HepG2 (cell line): Measurements from ENCODE around the gene SLC4A9. TPM values are rescaled to one million over a fixed set of nuclear protein-coding genes. Genes with fewer than 3 reads are reported as not detected.

ENCODE experiments used
- CBFB ChIP-seq: sonication (generic); formaldehyde crosslinking; IDR thresholded peaks from 2 replicates; pipeline ENCODE4 v1.4.0; 2020; ENCODE audit warnings: missing genetic modification reagents
- FOSL2 ChIP-seq: sonication (generic); formaldehyde crosslinking; IDR thresholded peaks from 2 replicates; pipeline ENCODE4 v1.4.0; 2020; ENCODE audit warnings: missing genetic modification reagents
- GATAD2A ChIP-seq: IDR thresholded peaks from 2 replicates; pipeline ENCODE4 v1.6.1; 2016
- HNF4A ChIP-seq: sonication (generic); formaldehyde crosslinking; IDR thresholded peaks from 2 replicates; pipeline ENCODE4 v1.4.0; 2020; ENCODE audit warnings: missing genetic modification reagents
- IRX3 ChIP-seq: sonication (generic); formaldehyde crosslinking; IDR thresholded peaks from 2 replicates; pipeline ENCODE4 v1.8.1; 2023; ENCODE audit warnings: mild to moderate bottlenecking, low read depth, missing genetic modification reagents, borderline replicate concordance
- PCBP2 ChIP-seq: fragments of 200-400 bp; formaldehyde crosslinking; optimal IDR thresholded peaks from 2 replicates; pipeline ENCODE3; 2018; ENCODE audit warnings: low read length, low read depth; ENCODE audit not compliant: poor library complexity, severe bottlenecking
- RBM39 ChIP-seq: fragments of 200-400 bp; formaldehyde crosslinking; IDR thresholded peaks from one replicate; pipeline ENCODE4 v1.6.1; 2018; ENCODE audit warnings: antibody characterized with exemption, mild to moderate bottlenecking, low read depth, low read length; ENCODE audit not compliant: poor library complexity, severe bottlenecking
- RXRB ChIP-seq: IDR thresholded peaks from 2 replicates; pipeline ENCODE4 v1.6.1; 2016; ENCODE audit warnings: borderline replicate concordance, missing genetic modification reagents, missing compliant biosample characterization
- ZFP62 ChIP-seq: sonication (generic); formaldehyde crosslinking; IDR thresholded peaks from 2 replicates; pipeline ENCODE4 v1.4.0; 2020; ENCODE audit warnings: missing genetic modification reagents
- ZNF225 ChIP-seq: sonication (generic); formaldehyde crosslinking; IDR thresholded peaks from 2 replicates; pipeline ENCODE4 v1.4.0; 2020; ENCODE audit warnings: mild to moderate bottlenecking, missing genetic modification reagents
- ZNF816 ChIP-seq: sonication (generic); formaldehyde crosslinking; IDR thresholded peaks from 2 replicates; pipeline ENCODE4 v1.8.0; 2022; ENCODE audit warnings: missing genetic modification reagents, mild to moderate bottlenecking, borderline replicate concordance
- polyA plus RNA-seq, 8 experiments: library from polyadenylated mRNA; depleted of rRNA in 3 of 8; stranded (reverse) in 7 of 8; unstranded in 1 of 8; fragments of >200 nt; fragmentation: Illumina TruSeq in 4 of 8; extraction: Trizol in 4 of 8; gene quantifications; 2 replicates each; pipeline versions ENCODE4 v1.2.1 to v1.2.3, GENCODE V29; 2011 to 2016; ENCODE audit warnings: low read depth in 4 of 8, missing spikeins in 1 of 8, mixed read lengths in 1 of 8; ENCODE audit not compliant: insufficient read depth in 1 of 8
- total RNA-seq, 5 experiments: library from RNA; depleted of rRNA; stranded (reverse); fragments of >200 nt; fragmentation: Illumina TruSeq; extraction: Trizol; gene quantifications; 2 replicates each; pipeline ENCODE4 v1.2.3, GENCODE V29; 2016; ENCODE audit warnings: low read depth in 1 of 5
- TF ChIP-seq, protein P1 (sequence below): sonication (generic); formaldehyde crosslinking; IDR thresholded peaks from 2 replicates; pipeline ENCODE4 v1.4.0; 2020; ENCODE audit warnings: missing genetic modification reagents, borderline replicate concordance
- TF ChIP-seq, protein P2 (sequence below): sonication (generic); formaldehyde crosslinking; IDR thresholded peaks from 2 replicates; pipeline ENCODE4 v1.4.0; 2020; ENCODE audit warnings: missing genetic modification reagents
- TF ChIP-seq, protein P3 (sequence below): sonication (generic); formaldehyde crosslinking; IDR thresholded peaks from 2 replicates; pipeline ENCODE4 v1.9.0; 2021; ENCODE audit warnings: missing genetic modification reagents, mild to moderate bottlenecking, borderline replicate concordance
- TF ChIP-seq, protein P4 (sequence below): sonication (generic); formaldehyde crosslinking; IDR thresholded peaks from 2 replicates; pipeline ENCODE4 v1.9.0; 2021; ENCODE audit warnings: mild to moderate bottlenecking, missing genetic modification reagents

SLC4A9 gene
- total and polyA plus RNA-seq, 2 of the 13 experiments (the other 11 are each of a cell fraction or from before 2014, with no cell fraction given) = not detected

DNA sequence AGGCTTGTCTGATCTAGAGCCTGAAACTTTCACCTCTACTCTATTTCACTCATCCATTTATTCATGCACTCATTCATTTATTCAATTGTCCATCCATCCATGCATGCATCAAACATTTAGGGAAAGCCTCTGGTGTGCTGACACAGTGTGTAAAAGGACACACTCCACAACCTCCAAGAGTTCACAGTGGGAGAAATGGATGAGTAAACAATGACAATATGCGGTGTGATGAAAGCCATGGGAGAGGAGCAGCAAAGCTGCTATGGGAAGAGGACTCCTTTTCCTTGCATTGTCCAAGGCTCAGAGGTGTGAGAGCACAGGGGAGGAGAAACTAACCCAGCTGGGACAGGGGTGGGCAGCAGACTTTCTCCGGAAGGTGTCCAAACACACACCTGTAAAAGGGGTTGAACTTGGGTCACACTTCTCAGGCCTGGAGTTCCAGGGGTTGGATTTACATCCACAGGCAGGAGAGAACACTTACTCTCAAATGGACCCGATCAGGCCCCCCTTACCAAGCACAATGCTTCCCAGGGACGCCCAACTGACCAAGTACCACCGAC, 35.9 kb upstream of the SLC4A9 start (continued):
- TF ChIP-seq, protein P1, sequence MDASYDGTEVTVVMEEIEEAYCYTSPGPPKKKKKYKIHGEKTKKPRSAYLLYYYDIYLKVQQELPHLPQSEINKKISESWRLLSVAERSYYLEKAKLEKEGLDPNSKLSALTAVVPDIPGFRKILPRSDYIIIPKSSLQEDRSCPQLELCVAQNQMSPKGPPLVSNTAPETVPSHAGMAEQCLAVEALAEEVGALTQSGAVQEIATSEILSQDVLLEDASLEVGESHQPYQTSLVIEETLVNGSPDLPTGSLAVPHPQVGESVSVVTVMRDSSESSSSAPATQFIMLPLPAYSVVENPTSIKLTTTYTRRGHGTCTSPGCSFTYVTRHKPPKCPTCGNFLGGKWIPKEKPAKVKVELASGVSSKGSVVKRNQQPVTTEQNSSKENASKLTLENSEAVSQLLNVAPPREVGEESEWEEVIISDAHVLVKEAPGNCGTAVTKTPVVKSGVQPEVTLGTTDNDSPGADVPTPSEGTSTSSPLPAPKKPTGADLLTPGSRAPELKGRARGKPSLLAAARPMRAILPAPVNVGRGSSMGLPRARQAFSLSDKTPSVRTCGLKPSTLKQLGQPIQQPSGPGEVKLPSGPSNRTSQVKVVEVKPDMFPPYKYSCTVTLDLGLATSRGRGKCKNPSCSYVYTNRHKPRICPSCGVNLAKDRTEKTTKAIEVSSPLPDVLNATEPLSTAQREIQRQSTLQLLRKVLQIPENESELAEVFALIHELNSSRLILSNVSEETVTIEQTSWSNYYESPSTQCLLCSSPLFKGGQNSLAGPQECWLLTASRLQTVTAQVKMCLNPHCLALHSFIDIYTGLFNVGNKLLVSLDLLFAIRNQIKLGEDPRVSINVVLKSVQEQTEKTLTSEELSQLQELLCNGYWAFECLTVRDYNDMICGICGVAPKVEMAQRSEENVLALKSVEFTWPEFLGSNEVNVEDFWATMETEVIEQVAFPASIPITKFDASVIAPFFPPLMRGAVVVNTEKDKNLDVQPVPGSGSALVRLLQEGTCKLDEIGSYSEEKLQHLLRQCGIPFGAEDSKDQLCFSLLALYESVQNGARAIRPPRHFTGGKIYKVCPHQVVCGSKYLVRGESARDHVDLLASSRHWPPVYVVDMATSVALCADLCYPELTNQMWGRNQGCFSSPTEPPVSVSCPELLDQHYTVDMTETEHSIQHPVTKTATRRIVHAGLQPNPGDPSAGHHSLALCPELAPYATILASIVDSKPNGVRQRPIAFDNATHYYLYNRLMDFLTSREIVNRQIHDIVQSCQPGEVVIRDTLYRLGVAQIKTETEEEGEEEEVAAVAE (CRISPR knock-in tag) = no peak
- no peak for TF ChIP-seq RBM39
- TF ChIP-seq IRX3 (CRISPR knock-in tag) = no peak
- TF ChIP-seq, protein P2, sequence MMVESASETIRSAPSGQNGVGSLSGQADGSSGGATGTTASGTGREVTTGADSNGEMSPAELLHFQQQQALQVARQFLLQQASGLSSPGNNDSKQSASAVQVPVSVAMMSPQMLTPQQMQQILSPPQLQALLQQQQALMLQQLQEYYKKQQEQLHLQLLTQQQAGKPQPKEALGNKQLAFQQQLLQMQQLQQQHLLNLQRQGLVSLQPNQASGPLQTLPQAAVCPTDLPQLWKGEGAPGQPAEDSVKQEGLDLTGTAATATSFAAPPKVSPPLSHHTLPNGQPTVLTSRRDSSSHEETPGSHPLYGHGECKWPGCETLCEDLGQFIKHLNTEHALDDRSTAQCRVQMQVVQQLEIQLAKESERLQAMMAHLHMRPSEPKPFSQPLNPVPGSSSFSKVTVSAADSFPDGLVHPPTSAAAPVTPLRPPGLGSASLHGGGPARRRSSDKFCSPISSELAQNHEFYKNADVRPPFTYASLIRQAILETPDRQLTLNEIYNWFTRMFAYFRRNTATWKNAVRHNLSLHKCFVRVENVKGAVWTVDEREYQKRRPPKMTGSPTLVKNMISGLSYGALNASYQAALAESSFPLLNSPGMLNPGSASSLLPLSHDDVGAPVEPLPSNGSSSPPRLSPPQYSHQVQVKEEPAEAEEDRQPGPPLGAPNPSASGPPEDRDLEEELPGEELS (CRISPR knock-in tag) = no peak
- peak; percentile 31; the same call in 1 of the 2 replicates for TF ChIP-seq GATAD2A (CRISPR knock-in tag)
- TF ChIP-seq ZNF816 (CRISPR knock-in tag) = no peak
- TF ChIP-seq RXRB (CRISPR knock-in tag) = peak; percentile 32; the same call in 1 of the 2 replicates
- no peak for TF ChIP-seq ZFP62 (CRISPR knock-in tag)
- TF ChIP-seq HNF4A = 0 out of 2 replicates have a peak, but pooled peaks have one; percentile 15
- TF ChIP-seq ZNF225 = no peak
- no peak for TF ChIP-seq PCBP2
- TF ChIP-seq, protein P3, sequence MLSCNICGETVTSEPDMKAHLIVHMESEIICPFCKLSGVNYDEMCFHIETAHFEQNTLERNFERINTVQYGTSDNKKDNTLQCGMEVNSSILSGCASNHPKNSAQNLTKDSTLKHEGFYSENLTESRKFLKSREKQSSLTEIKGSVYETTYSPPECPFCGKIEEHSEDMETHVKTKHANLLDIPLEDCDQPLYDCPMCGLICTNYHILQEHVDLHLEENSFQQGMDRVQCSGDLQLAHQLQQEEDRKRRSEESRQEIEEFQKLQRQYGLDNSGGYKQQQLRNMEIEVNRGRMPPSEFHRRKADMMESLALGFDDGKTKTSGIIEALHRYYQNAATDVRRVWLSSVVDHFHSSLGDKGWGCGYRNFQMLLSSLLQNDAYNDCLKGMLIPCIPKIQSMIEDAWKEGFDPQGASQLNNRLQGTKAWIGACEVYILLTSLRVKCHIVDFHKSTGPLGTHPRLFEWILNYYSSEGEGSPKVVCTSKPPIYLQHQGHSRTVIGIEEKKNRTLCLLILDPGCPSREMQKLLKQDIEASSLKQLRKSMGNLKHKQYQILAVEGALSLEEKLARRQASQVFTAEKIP (CRISPR knock-in tag) = no peak
- TF ChIP-seq, protein P4, sequence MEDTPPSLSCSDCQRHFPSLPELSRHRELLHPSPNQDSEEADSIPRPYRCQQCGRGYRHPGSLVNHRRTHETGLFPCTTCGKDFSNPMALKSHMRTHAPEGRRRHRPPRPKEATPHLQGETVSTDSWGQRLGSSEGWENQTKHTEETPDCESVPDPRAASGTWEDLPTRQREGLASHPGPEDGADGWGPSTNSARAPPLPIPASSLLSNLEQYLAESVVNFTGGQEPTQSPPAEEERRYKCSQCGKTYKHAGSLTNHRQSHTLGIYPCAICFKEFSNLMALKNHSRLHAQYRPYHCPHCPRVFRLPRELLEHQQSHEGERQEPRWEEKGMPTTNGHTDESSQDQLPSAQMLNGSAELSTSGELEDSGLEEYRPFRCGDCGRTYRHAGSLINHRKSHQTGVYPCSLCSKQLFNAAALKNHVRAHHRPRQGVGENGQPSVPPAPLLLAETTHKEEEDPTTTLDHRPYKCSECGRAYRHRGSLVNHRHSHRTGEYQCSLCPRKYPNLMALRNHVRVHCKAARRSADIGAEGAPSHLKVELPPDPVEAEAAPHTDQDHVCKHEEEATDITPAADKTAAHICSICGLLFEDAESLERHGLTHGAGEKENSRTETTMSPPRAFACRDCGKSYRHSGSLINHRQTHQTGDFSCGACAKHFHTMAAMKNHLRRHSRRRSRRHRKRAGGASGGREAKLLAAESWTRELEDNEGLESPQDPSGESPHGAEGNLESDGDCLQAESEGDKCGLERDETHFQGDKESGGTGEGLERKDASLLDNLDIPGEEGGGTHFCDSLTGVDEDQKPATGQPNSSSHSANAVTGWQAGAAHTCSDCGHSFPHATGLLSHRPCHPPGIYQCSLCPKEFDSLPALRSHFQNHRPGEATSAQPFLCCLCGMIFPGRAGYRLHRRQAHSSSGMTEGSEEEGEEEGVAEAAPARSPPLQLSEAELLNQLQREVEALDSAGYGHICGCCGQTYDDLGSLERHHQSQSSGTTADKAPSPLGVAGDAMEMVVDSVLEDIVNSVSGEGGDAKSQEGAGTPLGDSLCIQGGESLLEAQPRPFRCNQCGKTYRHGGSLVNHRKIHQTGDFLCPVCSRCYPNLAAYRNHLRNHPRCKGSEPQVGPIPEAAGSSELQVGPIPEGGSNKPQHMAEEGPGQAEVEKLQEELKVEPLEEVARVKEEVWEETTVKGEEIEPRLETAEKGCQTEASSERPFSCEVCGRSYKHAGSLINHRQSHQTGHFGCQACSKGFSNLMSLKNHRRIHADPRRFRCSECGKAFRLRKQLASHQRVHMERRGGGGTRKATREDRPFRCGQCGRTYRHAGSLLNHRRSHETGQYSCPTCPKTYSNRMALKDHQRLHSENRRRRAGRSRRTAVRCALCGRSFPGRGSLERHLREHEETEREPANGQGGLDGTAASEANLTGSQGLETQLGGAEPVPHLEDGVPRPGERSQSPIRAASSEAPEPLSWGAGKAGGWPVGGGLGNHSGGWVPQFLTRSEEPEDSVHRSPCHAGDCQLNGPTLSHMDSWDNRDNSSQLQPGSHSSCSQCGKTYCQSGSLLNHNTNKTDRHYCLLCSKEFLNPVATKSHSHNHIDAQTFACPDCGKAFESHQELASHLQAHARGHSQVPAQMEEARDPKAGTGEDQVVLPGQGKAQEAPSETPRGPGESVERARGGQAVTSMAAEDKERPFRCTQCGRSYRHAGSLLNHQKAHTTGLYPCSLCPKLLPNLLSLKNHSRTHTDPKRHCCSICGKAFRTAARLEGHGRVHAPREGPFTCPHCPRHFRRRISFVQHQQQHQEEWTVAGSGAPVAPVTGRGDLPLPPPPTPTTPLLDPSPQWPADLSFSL (CRISPR knock-in tag) = peak; percentile 84
- TF ChIP-seq FOSL2 (CRISPR knock-in tag) = peak; percentile 41
- no peak for TF ChIP-seq CBFB (CRISPR knock-in tag)
